AG09319 (cell line): ENCODE results near the gene ESYT2.
"Not testable (repeated sequence)": the region's sequence is repeated elsewhere in the genome, so short reads cannot be mapped to it uniquely, and the experiment has no call there.

Source experiments
- DNase-seq: peaks from one replicate; pipeline ENCODE4 v3.0.0-alpha.2; 2010; ENCODE audit warnings: low read depth; ENCODE audit errors: extremely low read depth
- CTCF ChIP-seq: IDR thresholded peaks from 2 replicates; pipeline ENCODE4 v1.5.1; 2011; ENCODE audit warnings: low read depth, mild to moderate bottlenecking, inconsistent platforms, low read length, moderate library complexity

ESYT2 gene

GRCh38 chr7:158849442-158849767, 20.1 kb upstream of the ESYT2 start:
- TF ChIP-seq CTCF: no peak
- no peak for DNase-seq

GRCh38 chr7:158847451-158847866, 18.1 kb upstream of the ESYT2 start:
- no peak for TF ChIP-seq CTCF
- no peak for DNase-seq

- DNase-seq: no peak
These were observed 17.0 kb upstream of the ESYT2 start for GRCh38 chr7:158846304-158846703.

GRCh38 chr7:158843771-158844170, 14.5 kb upstream of the ESYT2 start:
- DNase-seq: no peak
- no peak for TF ChIP-seq CTCF

More at GRCh38 chr7:158846304-158846703, 17.0 kb upstream of the ESYT2 start:
- no peak for TF ChIP-seq CTCF

- no peak for TF ChIP-seq CTCF
These were observed 13.2 kb upstream of the ESYT2 start for GRCh38 chr7:158842486-158842885.

GRCh38 chr7:158840604-158841003, 11.3 kb upstream of the ESYT2 start:
- no peak for DNase-seq
- no peak for TF ChIP-seq CTCF

More at GRCh38 chr7:158842486-158842885, 13.2 kb upstream of the ESYT2 start:
- DNase-seq: no peak

GRCh38 chr7:158839177-158839576, 9.9 kb upstream of the ESYT2 start:
- not testable (repeated sequence) for DNase-seq

- no peak for DNase-seq
These were observed 8.7 kb upstream of the ESYT2 start for GRCh38 chr7:158837790-158838637.

More at GRCh38 chr7:158837790-158838637, 8.7 kb upstream of the ESYT2 start:
- TF ChIP-seq CTCF: no peak
